ENCODE data around the gene ZNF276.

DNA sequence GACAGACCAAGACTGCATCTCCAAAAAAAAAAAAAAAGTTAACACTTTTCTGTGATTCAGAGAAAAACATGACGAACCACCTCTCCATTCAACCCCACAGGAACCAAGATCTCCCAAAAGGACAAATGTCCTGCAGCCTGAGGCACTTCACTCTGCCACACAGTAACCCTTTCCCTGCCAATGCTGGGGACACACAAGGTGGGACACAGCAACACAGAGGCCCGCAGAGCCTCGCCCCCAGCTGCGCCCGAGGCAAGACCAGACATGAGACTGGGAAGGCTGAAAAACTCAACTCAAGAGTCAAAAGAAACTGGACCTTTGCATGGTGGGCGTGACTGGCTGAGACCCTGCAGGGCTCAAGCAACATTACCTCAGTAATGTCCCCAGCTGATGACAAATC is 61.2 kb downstream of the ZNF276 start:
- no peak for TF ChIP-seq POLR2A (IDR thresholded peaks at IDR 0.05)
- TF ChIP-seq, protein P1, sequence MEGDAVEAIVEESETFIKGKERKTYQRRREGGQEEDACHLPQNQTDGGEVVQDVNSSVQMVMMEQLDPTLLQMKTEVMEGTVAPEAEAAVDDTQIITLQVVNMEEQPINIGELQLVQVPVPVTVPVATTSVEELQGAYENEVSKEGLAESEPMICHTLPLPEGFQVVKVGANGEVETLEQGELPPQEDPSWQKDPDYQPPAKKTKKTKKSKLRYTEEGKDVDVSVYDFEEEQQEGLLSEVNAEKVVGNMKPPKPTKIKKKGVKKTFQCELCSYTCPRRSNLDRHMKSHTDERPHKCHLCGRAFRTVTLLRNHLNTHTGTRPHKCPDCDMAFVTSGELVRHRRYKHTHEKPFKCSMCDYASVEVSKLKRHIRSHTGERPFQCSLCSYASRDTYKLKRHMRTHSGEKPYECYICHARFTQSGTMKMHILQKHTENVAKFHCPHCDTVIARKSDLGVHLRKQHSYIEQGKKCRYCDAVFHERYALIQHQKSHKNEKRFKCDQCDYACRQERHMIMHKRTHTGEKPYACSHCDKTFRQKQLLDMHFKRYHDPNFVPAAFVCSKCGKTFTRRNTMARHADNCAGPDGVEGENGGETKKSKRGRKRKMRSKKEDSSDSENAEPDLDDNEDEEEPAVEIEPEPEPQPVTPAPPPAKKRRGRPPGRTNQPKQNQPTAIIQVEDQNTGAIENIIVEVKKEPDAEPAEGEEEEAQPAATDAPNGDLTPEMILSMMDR (IDR thresholded peaks at IDR 0.05), result no peak
